ENCODE results near the gene ZMYND19.
"Not testable (repeated sequence)": the region's sequence is repeated elsewhere in the genome, so short reads cannot be mapped to it uniquely, and the experiment has no call there.

ZMYND19 gene

GRCh38 chr9:137590469-137591383, at the start of gene ZMYND19:
Gene ZMYND19 (minus strand): TSS chr9:137590512. CDS start chr9:137590263, 249 bp downstream.
- DNase-seq (ENCODE audit: extremely low read depth in 1 of 2, low read depth in 1 of 2): peak; percentile 63 to 88

GRCh38 chr9:137639303-137640051, 49.2 kb upstream of the ZMYND19 start:
- no peak for DNase-seq (ENCODE audit: extremely low read depth in 1 of 2, low read depth in 1 of 2)

GRCh38 chr9:137638680-137639079, 48.4 kb upstream of the ZMYND19 start:
- no peak for DNase-seq (ENCODE audit: extremely low read depth in 1 of 2, low read depth in 1 of 2)

- no peak for DNase-seq (ENCODE audit: extremely low read depth in 1 of 2, low read depth in 1 of 2)
Observed at GRCh38 chr9:137634016-137634415, 43.7 kb upstream of the ZMYND19 start.

GRCh38 chr9:137632230-137633161, 42.2 kb upstream of the ZMYND19 start:
- no peak for DNase-seq (ENCODE audit: extremely low read depth in 1 of 2, low read depth in 1 of 2)

- DNase-seq (ENCODE audit: extremely low read depth in 1 of 2, low read depth in 1 of 2): no peak
Observed at GRCh38 chr9:137631345-137632229, 41.3 kb upstream of the ZMYND19 start.

GRCh38 chr9:137630679-137631078, 40.4 kb upstream of the ZMYND19 start:
- no peak for DNase-seq (ENCODE audit: extremely low read depth in 1 of 2, low read depth in 1 of 2)

GRCh38 chr9:137630126-137630525, 39.8 kb upstream of the ZMYND19 start:
- DNase-seq (ENCODE audit: extremely low read depth in 1 of 2, low read depth in 1 of 2): no peak

GRCh38 chr9:137627406-137627805, 37.1 kb upstream of the ZMYND19 start:
- DNase-seq (ENCODE audit: extremely low read depth in 1 of 2, low read depth in 1 of 2): not testable (repeated sequence)

- DNase-seq (ENCODE audit: extremely low read depth in 1 of 2, low read depth in 1 of 2): no peak
Observed at GRCh38 chr9:137626464-137626863, 36.2 kb upstream of the ZMYND19 start.

- DNase-seq (ENCODE audit: extremely low read depth in 1 of 2, low read depth in 1 of 2): not testable (repeated sequence)
Observed at GRCh38 chr9:137622211-137622610, 31.9 kb upstream of the ZMYND19 start.

GRCh38 chr9:137621131-137621757, 30.9 kb upstream of the ZMYND19 start:
- no peak for DNase-seq (ENCODE audit: extremely low read depth in 1 of 2, low read depth in 1 of 2)

GRCh38 chr9:137620581-137620980, 30.3 kb upstream of the ZMYND19 start:
- no peak for DNase-seq (ENCODE audit: extremely low read depth in 1 of 2, low read depth in 1 of 2)

GRCh38 chr9:137620048-137620405, 29.7 kb upstream of the ZMYND19 start:
- DNase-seq (ENCODE audit: extremely low read depth in 1 of 2, low read depth in 1 of 2): no peak

- DNase-seq (ENCODE audit: extremely low read depth in 1 of 2, low read depth in 1 of 2): no peak
Observed at GRCh38 chr9:137619240-137620047, 29.1 kb upstream of the ZMYND19 start.

GRCh38 chr9:137618105-137619067, 28.1 kb upstream of the ZMYND19 start, which contains the start of gene EHMT1:
Gene EHMT1 (plus strand): TSS chr9:137619005. CDS start chr9:137619029, 24 bp downstream.
- DNase-seq (ENCODE audit: extremely low read depth in 1 of 2, low read depth in 1 of 2): peak; percentile 57 to 87

- DNase-seq (ENCODE audit: extremely low read depth in 1 of 2, low read depth in 1 of 2): no peak
Observed at GRCh38 chr9:137615387-137615871, 25.1 kb upstream of the ZMYND19 start.

Data from activated CD8-positive, alpha-beta memory T cell treated with anti-CD3 and anti-CD28 coated beads for 1 hour (primary cell).